MM.1S (cell line): ENCODE results near the gene OR9Q1.

Experiments
- DNase-seq: peaks from one replicate; pipeline ENCODE4 v3.0.0-alpha.2; 2015
- H2AFZ ChIP-seq: fragments of 300-600 bp; sonication (generic); 2 replicates; pipeline ENCODE4 v1.6.0; 2016; ENCODE audit warnings: antibody characterized with exemption, low read length
- H3F3A ChIP-seq: fragments of 300-600 bp; sonication (generic); 2 replicates; pipeline ENCODE4 v1.6.1; 2016; ENCODE audit warnings: mild to moderate bottlenecking, antibody characterized with exemption, low read length, moderate library complexity, mixed read lengths; ENCODE audit not compliant: insufficient read depth
- H3K27ac ChIP-seq: fragments of 300-600 bp; sonication (generic); 2 replicates; pipeline ENCODE4 v1.5.1; 2016; ENCODE audit warnings: mild to moderate bottlenecking, low read length
- H3K27me3 ChIP-seq: fragments of 300-600 bp; sonication (generic); replicated peaks from 2 replicates; pipeline ENCODE4 v1.6.0; 2016; ENCODE audit warnings: low read length; ENCODE audit not compliant: insufficient read depth
- H3K36me3 ChIP-seq: fragments of 300-600 bp; sonication (generic); replicated peaks from 2 replicates; pipeline ENCODE4 v1.6.1; 2016; ENCODE audit warnings: mild to moderate bottlenecking, low read length, mixed read lengths; ENCODE audit not compliant: insufficient read depth
- H3K4me1 ChIP-seq: fragments of 300-600 bp; sonication (generic); 2 replicates; pipeline ENCODE4 v1.6.1; 2016; ENCODE audit warnings: low read length, mixed read lengths
- H3K4me2 ChIP-seq: fragments of 300-600 bp; sonication (generic); 2 replicates; pipeline ENCODE4 v1.6.0; 2016; ENCODE audit warnings: low read depth, low read length
- H3K4me3 ChIP-seq: fragments of 300-600 bp; sonication (generic); 2 replicates; pipeline ENCODE4 v1.5.1; 2016; ENCODE audit warnings: low read length, mixed read lengths
- H3K79me2 ChIP-seq: fragments of 300-600 bp; sonication (generic); 2 replicates; pipeline ENCODE4 v1.6.1; 2016; ENCODE audit warnings: mixed run types, low read length, mixed read lengths
- H3K9ac ChIP-seq: fragments of 300-600 bp; sonication (generic); 2 replicates; pipeline ENCODE4 v1.6.1; 2016; ENCODE audit warnings: low read length, mixed read lengths
- H3K9me2 ChIP-seq: fragments of 300-600 bp; sonication (generic); replicated peaks from 2 replicates; pipeline ENCODE4 v1.6.1; 2016; ENCODE audit warnings: mild to moderate bottlenecking, low read length, mixed read lengths; ENCODE audit not compliant: insufficient read depth
- H3K9me3 ChIP-seq: fragments of 300-600 bp; sonication (generic); replicated peaks from 2 replicates; pipeline ENCODE4 v1.6.1; 2016; ENCODE audit warnings: mild to moderate bottlenecking, low read length, mixed read lengths; ENCODE audit not compliant: insufficient read depth
- H4K20me1 ChIP-seq: fragments of 300-600 bp; sonication (generic); 2 replicates; pipeline ENCODE4 v1.6.1; 2016; ENCODE audit warnings: mild to moderate bottlenecking, low read length, moderate library complexity, mixed read lengths; ENCODE audit not compliant: insufficient read depth
- CTCF ChIP-seq: fragments of 300-600 bp; sonication (generic); IDR thresholded peaks from 2 replicates; pipeline ENCODE4 v1.5.1; 2016; ENCODE audit warnings: antibody characterized with exemption, low read length, mixed read lengths
- EZH2 ChIP-seq: fragments of 300-600 bp; sonication (generic); optimal IDR thresholded peaks from 2 replicates; pipeline ENCODE3; 2017; ENCODE audit warnings: low read depth, mild to moderate bottlenecking, antibody characterized with exemption, low read length, mixed read lengths
- EZH2phosphoT487 ChIP-seq: fragments of 300-600 bp; sonication (generic); IDR thresholded peaks from 2 replicates; pipeline ENCODE4 v1.6.1; 2018; ENCODE audit warnings: antibody characterized with exemption, low read length

The OR9Q1 gene

DNA sequence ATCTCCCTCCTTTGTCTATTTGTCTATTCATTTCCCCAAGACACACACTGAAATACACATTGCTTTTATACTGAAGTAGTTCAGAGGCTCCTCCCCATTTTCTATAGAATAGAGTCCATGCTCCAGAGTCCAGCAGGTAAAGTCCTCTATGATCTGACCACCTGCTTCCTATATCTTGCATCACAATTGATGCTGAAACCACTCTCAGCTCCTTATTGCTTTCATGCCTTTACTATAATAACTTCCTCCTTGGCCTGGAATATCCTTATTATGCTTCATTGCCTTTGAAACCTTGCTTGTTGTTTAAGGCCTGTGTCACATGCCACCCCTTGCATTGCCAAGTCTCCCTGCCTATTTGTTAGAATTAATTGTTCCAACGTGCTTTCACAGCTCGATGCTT lies 19.7 kb downstream of the OR9Q1 start:
- no peak overlapping the region for H3K9ac ChIP-seq
- H3K27ac ChIP-seq: no peak overlapping the region
- no peak overlapping the region for H3K4me2 ChIP-seq
- TF ChIP-seq EZH2 (no peak), CTCF (no peak), EZH2phosphoT487 (no peak)
- H3K9me3 ChIP-seq: no peaks in the 10 kb centered on the region
- H3F3A ChIP-seq: no peaks in the 10 kb centered on the region
- H3K4me3 ChIP-seq: no peak overlapping the region
- no peaks in the 10 kb centered on the region for H3K79me2 ChIP-seq
- no peak overlapping the region for H2AFZ ChIP-seq
- no peak for DNase-seq
- H3K36me3 ChIP-seq: no peaks in the 10 kb centered on the region
- no peaks in the 10 kb centered on the region for H3K27me3 ChIP-seq
- no peaks in the 10 kb centered on the region for H3K9me2 ChIP-seq
- H4K20me1 ChIP-seq: no peaks in the 10 kb centered on the region
- H3K4me1 ChIP-seq: no peaks in the 10 kb centered on the region

DNA sequence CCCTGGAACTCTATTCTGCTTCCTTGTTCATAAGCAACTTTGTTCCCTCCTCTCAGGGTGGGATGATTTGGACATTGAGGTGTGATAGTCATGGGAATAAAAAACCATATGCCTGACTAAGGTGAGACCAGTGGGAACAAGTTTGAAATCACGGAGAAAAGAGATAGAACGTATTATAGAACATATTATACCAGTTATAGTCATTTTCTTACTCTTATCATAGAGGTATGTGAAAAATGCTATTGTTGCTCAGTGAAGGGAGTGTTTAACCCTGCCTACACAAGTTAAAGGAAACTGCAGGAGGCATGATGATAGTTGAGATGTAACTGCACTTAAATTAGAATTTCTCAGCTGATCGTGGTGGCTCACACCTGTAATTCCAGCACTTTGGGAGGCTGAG lies 22.6 kb downstream of the OR9Q1 start:
- Histone ChIP-seq H3F3A (no peaks in the 10 kb centered on the region), H3K27ac (no peak overlapping the region), H4K20me1 (no peaks in the 10 kb centered on the region), H3K9me2 (no peaks in the 10 kb centered on the region), H3K4me1 (no peaks in the 10 kb centered on the region), H3K4me3 (no peak overlapping the region), H2AFZ (no peak overlapping the region), H3K36me3 (no peaks in the 10 kb centered on the region), H3K9me3 (no peaks in the 10 kb centered on the region), H3K27me3 (no peaks in the 10 kb centered on the region), H3K4me2 (no peak overlapping the region), H3K9ac (no peak overlapping the region), H3K79me2 (no peaks in the 10 kb centered on the region)
- TF ChIP-seq EZH2: no peak
- TF ChIP-seq CTCF: no peak
- TF ChIP-seq EZH2phosphoT487: no peak
- no peak for DNase-seq

DNA sequence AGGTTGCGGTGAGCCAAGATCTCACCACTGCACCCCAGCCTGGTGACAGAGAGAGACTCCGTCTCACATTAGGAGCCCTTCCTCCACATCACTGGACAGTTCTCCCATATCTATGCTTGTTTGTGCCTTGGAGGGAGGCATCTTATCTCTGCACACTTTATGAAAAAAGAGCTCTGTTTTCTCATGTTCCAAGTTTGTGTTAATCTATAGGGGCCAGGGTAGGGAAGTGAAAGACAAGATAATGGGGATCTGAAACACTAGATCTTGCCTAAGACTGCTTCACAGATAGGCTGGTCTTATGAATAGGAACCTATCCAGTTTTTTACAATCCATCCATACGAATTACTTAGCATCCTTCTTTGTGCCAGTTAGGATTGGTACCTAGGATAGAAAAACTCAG lies 24.1 kb downstream of the OR9Q1 start:
- H3K4me3 ChIP-seq: no peak overlapping the region
- no peaks in the 10 kb centered on the region for H3K36me3 ChIP-seq
- no peak for DNase-seq
- no peaks in the 10 kb centered on the region for H3F3A ChIP-seq
- H4K20me1 ChIP-seq: no peaks in the 10 kb centered on the region
- no peaks in the 10 kb centered on the region for H3K4me1 ChIP-seq
- TF ChIP-seq EZH2phosphoT487 (no peak), EZH2 (no peak), CTCF (no peak)
- no peak overlapping the region for H3K4me2 ChIP-seq
- H3K27ac ChIP-seq: no peak overlapping the region
- H3K27me3 ChIP-seq: no peaks in the 10 kb centered on the region
- no peaks in the 10 kb centered on the region for H3K9me3 ChIP-seq
- H3K79me2 ChIP-seq: no peaks in the 10 kb centered on the region
- H3K9ac ChIP-seq: no peak overlapping the region
- H2AFZ ChIP-seq: no peak overlapping the region
- no peaks in the 10 kb centered on the region for H3K9me2 ChIP-seq
